Measurements from ENCODE around the gene ATXN7L3. TPM values are rescaled to one million over a fixed set of nuclear protein-coding genes. Genes with fewer than 3 reads are reported as not detected.

Gene ATXN7L3
- total RNA-seq, 4 donors from 2014 or later, result 40.9 to 60.4 (median 52.7) TPM

DNA sequence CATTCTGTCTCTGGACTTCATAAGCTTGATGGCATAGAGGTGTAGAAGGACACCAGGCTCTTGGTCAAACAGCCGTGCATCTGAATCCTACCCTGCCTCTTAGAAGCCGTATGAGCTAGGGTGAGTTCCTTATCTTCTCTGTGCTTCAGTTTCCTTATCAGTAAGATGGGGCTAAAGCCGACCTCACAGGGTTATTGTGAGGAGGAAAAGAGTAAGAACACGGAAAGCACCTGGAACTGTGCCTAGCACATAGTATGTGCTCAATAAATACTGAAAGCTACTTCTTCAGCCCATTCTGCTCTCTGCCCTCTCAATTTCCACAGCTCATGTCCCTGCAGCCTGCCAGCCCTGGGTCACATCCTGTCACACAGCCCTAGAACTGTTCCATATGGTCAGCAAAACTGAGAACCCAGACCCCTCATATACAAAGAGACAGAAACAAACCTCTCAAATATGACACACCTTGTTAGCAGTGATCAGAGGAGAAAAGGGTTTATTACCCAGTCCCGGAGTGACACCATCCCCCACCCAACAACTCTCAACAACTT lies 36.8 kb upstream of the ATXN7L3 start:
- 67 to 89% methylated on average over 5 of the region's 5 CpGs for WGBS, 2 donors
- no peak overlapping the region for H3K4me3 ChIP-seq
- no peaks in the 10 kb centered on the region for H3K27me3 ChIP-seq
- H3K9me3 ChIP-seq, result no peaks in the 10 kb centered on the region
- no peak overlapping the region for H3K27ac ChIP-seq
- H3K36me3 ChIP-seq, result no peaks in the 10 kb centered on the region
- TF ChIP-seq EP300 (IDR thresholded peaks at IDR 0.05) (no peak), POLR2A (IDR thresholded peaks at IDR 0.05) (no peak)
- TF ChIP-seq, protein P1, sequence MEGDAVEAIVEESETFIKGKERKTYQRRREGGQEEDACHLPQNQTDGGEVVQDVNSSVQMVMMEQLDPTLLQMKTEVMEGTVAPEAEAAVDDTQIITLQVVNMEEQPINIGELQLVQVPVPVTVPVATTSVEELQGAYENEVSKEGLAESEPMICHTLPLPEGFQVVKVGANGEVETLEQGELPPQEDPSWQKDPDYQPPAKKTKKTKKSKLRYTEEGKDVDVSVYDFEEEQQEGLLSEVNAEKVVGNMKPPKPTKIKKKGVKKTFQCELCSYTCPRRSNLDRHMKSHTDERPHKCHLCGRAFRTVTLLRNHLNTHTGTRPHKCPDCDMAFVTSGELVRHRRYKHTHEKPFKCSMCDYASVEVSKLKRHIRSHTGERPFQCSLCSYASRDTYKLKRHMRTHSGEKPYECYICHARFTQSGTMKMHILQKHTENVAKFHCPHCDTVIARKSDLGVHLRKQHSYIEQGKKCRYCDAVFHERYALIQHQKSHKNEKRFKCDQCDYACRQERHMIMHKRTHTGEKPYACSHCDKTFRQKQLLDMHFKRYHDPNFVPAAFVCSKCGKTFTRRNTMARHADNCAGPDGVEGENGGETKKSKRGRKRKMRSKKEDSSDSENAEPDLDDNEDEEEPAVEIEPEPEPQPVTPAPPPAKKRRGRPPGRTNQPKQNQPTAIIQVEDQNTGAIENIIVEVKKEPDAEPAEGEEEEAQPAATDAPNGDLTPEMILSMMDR (IDR thresholded peaks at IDR 0.05), result no peak
- no peak for DNase-seq (ENCODE audit: low spot score in 2 of 2)
- no peaks in the 10 kb centered on the region for H3K4me1 ChIP-seq

DNA sequence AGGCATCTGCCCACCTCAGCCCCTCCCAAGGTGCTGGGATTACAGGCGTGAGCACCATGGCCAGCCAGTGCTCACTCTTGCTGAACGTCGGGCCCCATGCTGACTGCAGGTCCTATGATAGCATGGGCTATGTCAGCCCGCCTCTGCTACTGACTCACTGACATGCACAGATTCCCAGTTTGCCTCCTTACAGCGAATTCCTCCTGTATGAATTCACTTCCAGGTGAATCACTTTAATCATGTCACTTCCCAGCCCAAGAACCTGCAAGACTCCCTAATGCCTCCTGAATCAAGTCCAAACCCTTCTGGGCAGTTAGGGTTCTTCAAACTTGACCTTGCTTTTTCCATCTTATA lies 35.9 kb upstream of the ATXN7L3 start:
- TF ChIP-seq POLR2A (IDR thresholded peaks at IDR 0.05), result no peak
- no peak for TF ChIP-seq EP300 (IDR thresholded peaks at IDR 0.05)
- TF ChIP-seq, protein P1 (IDR thresholded peaks at IDR 0.05), result no peak
- H3K27me3 ChIP-seq, result no peaks in the 10 kb centered on the region
- no peak overlapping the region for H3K4me3 ChIP-seq
- 72 to 77% methylated on average over 5 of the region's 5 CpGs for WGBS, 2 donors
- no peaks in the 10 kb centered on the region for H3K4me1 ChIP-seq
- no peak for DNase-seq (ENCODE audit: low spot score in 2 of 2)
- no peaks in the 10 kb centered on the region for H3K9me3 ChIP-seq
- no peaks in the 10 kb centered on the region for H3K36me3 ChIP-seq
- no peak overlapping the region for H3K27ac ChIP-seq

DNA sequence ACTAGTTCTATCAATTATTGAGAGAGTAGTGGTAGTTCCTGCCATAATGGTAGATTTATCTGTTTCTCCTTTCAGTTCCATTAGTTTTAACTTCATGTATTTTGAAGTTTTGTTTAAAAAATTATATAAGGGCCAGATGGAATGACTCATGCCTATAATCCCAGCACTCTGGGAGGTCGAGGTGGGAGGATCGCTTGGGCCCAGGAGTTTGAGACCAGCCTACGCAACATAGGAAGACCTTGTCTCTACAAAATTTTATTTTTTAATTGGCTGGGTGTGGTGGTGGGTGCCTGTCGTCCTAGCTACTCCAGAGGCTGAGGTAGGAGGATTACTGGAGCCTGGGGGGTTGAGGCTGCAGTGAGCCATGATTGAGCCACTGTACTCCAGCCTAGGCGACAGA lies 33.9 kb upstream of the ATXN7L3 start:
- H3K4me3 ChIP-seq, result no peak overlapping the region
- TF ChIP-seq, protein P1 (IDR thresholded peaks at IDR 0.05), result no peak
- TF ChIP-seq POLR2A (IDR thresholded peaks at IDR 0.05) (no peak), EP300 (IDR thresholded peaks at IDR 0.05) (no peak)
- H3K27me3 ChIP-seq, result no peaks in the 10 kb centered on the region
- H3K27ac ChIP-seq, result no peak overlapping the region
- 75 to 80% methylated on average over 5 of the region's 5 CpGs for WGBS, 2 donors
- DNase-seq (ENCODE audit: low spot score in 2 of 2), result no peak
- H3K36me3 ChIP-seq, result no peaks in the 10 kb centered on the region
- no peaks in the 10 kb centered on the region for H3K4me1 ChIP-seq
- no peaks in the 10 kb centered on the region for H3K9me3 ChIP-seq

DNA sequence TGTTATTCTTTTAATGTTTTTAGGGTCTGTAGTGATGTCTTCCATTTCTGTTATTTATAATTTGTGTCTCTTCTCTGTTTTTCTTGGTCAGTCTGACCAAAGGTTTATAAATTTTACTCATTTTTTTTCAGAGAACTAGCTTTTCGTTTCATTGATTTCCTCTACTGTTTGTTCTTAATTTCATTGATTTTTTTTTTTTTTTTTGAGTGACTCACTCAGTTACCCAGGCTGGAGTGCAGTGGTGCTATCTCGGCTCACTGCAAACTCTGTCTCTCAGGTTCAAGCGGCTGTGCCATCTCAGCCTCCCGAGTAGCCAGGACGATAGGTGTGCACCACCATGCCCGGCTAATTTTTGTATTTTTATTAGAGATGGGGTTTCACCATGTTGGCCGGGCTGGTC lies 32.4 kb upstream of the ATXN7L3 start:
- TF ChIP-seq EP300 (IDR thresholded peaks at IDR 0.05), result no peak
- no peak for TF ChIP-seq POLR2A (IDR thresholded peaks at IDR 0.05)
- TF ChIP-seq, protein P1 (IDR thresholded peaks at IDR 0.05), result no peak
- Histone ChIP-seq H3K4me3 (no peak overlapping the region), H3K27me3 (no peaks in the 10 kb centered on the region), H3K4me1 (no peaks in the 10 kb centered on the region), H3K36me3 (no peaks in the 10 kb centered on the region), H3K9me3 (no peaks in the 10 kb centered on the region), H3K27ac (no peak overlapping the region)
- WGBS, 2 donors, result 87 to 92% methylated on average over 7 of the region's 7 CpGs
- no peak for DNase-seq (ENCODE audit: low spot score in 2 of 2)

DNA sequence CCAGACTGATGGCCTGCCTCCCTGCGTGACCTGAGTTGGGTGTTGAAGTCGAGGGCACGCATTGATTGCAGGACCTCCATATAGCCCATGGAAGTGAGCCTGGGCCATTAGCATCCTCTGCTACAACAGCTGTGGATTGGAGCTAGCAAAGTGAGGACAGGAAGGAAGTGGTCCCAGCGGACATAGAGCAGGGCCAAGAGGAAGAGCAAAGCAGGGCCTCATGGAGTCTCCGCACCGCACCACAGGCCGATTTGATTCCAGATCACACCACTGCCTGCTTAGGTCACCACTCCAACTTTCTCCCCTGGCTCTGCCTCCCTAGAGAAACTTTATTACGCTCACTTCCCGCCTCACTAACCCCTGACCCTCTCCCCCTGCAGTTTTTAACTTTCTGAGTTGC lies 30.5 kb upstream of the ATXN7L3 start:
- no peak for DNase-seq (ENCODE audit: low spot score in 2 of 2)
- no peaks in the 10 kb centered on the region for H3K4me1 ChIP-seq
- H3K27me3 ChIP-seq, result no peaks in the 10 kb centered on the region
- H3K27ac ChIP-seq, result no peak overlapping the region
- no peaks in the 10 kb centered on the region for H3K36me3 ChIP-seq
- H3K9me3 ChIP-seq, result no peaks in the 10 kb centered on the region
- TF ChIP-seq, protein P1 (IDR thresholded peaks at IDR 0.05), result no peak
- TF ChIP-seq POLR2A (IDR thresholded peaks at IDR 0.05) (no peak), EP300 (IDR thresholded peaks at IDR 0.05) (no peak)
- WGBS, 2 donors, result 71 to 74% methylated on average over 9 of the region's 9 CpGs
- no peak overlapping the region for H3K4me3 ChIP-seq

Measured in tibial nerve (tissue), 4 donors.